ENCODE data around the gene HABP2. TPM values are rescaled to one million over a fixed set of nuclear protein-coding genes. Genes with fewer than 3 reads are reported as not detected.

The HABP2 gene
- total and polyA plus RNA-seq, 9 of the 15 experiments (the other 6 are each of a cell fraction or from before 2014, with no cell fraction given): 0.09 TPM; not detected in 8

DNA sequence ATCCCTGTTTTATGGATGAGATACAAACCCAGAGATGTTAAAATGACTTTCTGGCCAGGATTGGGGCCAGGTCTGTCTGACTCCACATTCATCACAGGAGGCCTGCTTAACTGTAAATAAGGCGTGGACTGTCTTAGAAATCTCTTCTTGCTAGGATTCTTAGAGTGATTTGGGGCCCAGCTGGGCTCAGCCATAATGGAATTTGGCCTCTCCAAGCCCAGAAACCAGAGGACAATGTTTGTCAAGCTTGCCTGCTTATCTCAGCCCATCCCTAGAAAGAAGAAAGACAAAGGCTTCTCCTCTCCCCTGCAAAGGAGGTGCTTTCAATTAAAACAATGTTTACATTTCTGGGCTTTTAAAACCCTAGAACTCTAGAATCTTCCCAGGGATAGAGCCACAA lies 2.9 kb downstream of the HABP2 start:
- ChIA-PET POLR2A (no interaction called here), CTCF (ENCODE audit: low intra/inter-chr PET ratio) (no interaction called here)
- WGBS (ENCODE audit: insufficient coverage, low coverage, missing lambda C conversion rate): 17% methylated on average over 1 of the region's 1 CpG
- no peak for DNase-seq (ENCODE audit: extremely low read depth in 1 of 4, low spot score in 3 of 4)
- BruUV-seq (replicated peaks): no TSS peak
- no peak overlapping the region for H3K9ac ChIP-seq (ENCODE audit: insufficient read depth in 1 of 2, low read depth in 2 of 2, low read length in 2 of 2)
- no peak for FAIRE-seq
- no peaks in the 10 kb centered on the region for H3K27me3 ChIP-seq (ENCODE audit: control insufficient read depth in 2 of 2, insufficient read depth in 2 of 2, low read length in 2 of 2)
- intact Hi-C loops (cut with micrococcal nuclease): no loop called here
- H3K27ac ChIP-seq (ENCODE audit: extremely low read depth, low read depth, low read length): no peak overlapping the region
- no peak for TF ChIP-seq HNRNPLL (IDR thresholded peaks at IDR 0.05; ENCODE audit: low read depth, low read length, poor library complexity, severe bottlenecking)
- no peak for TF ChIP-seq GATA2 (CRISPR knock-in tag; IDR thresholded peaks at IDR 0.05)
- TF ChIP-seq CCAR2 (IDR thresholded peaks at IDR 0.05; ENCODE audit: low read depth, low read length): no peak
- no peak for TF ChIP-seq PHTF2 (CRISPR knock-in tag; IDR thresholded peaks at IDR 0.05)
- TF ChIP-seq SMC3 (conservative IDR thresholded peaks at IDR 0.05; ENCODE audit: insufficient read depth, low read depth, low read length): no peak
- no peaks in the 10 kb centered on the region for H3K79me2 ChIP-seq (ENCODE audit: control insufficient read depth, insufficient read depth, low read length)
- in situ Hi-C loops (cut with MboI): no loop called here
- H3K4me1 ChIP-seq (replicated peaks in 1 of 2; ENCODE audit: control insufficient read depth in 2 of 2, insufficient read depth in 2 of 2, low read length in 2 of 2): peaks cover 0 to 13% of the 10 kb centered on the region in 2 experiments; a peak in 3 of 5 replicates
- H2AFZ ChIP-seq (ENCODE audit: low read depth, low read length): no peak overlapping the region
- H3K36me3 ChIP-seq (ENCODE audit: control insufficient read depth, insufficient read depth, low read length): no peaks in the 10 kb centered on the region
- H3K4me2 ChIP-seq (ENCODE audit: insufficient read depth, low read length): no peak overlapping the region
- no peaks in the 10 kb centered on the region for H3K9me3 ChIP-seq (replicated peaks; ENCODE audit: control insufficient read depth, insufficient read depth, low read depth, low read length)
- no peak for ATAC-seq
- no peaks in the 10 kb centered on the region for H4K20me1 ChIP-seq (replicated peaks; ENCODE audit: control insufficient read depth, insufficient read depth, low read length)
- H3K4me3 ChIP-seq: no peak overlapping the region
- no peaks in the 10 kb centered on the region for H3K9me1 ChIP-seq (ENCODE audit: control insufficient read depth, insufficient read depth, low read length)

DNA sequence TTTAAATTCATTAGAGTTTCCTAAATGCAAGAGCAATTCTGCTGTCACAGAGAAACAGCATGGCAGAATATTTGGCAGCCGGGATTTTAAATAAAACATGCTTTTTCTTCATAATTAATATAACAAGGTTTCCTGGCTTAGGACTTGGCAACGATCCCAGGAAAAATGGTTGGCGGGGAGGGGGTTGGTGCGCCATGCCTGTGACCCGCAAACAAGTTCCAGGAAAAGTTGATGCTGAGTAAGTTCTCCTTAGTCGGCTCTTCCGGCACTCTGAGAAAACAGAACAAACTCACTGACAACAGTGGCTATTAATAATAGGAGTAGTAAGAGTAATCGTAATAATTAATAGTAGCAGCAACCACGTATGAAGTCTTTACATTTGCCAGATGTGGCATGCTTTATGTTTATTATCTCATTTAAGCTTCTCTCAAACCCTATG lies 4.6 kb downstream of the HABP2 start:
- in situ Hi-C loops (cut with MboI) (no loop called here), intact Hi-C loops (cut with micrococcal nuclease) (no loop called here)
- WGBS (ENCODE audit: insufficient coverage, low coverage, missing lambda C conversion rate): 3% methylated on average over 9 of the region's 9 CpGs
- peak; percentile 15 to 52 (median 32) for DNase-seq (ENCODE audit: extremely low read depth in 1 of 4, low spot score in 3 of 4)
- H4K20me1 ChIP-seq (replicated peaks; ENCODE audit: control insufficient read depth, insufficient read depth, low read length): no peaks in the 10 kb centered on the region
- H3K4me1 ChIP-seq (replicated peaks in 1 of 2; ENCODE audit: control insufficient read depth in 2 of 2, insufficient read depth in 2 of 2, low read length in 2 of 2): peaks cover 0 to 13% of the 10 kb centered on the region in 2 experiments; a peak in 3 of 5 replicates
- no peak overlapping the region for H3K9ac ChIP-seq (ENCODE audit: insufficient read depth in 1 of 2, low read depth in 2 of 2, low read length in 2 of 2)
- FAIRE-seq: no peak
- no peaks in the 10 kb centered on the region for H3K79me2 ChIP-seq (ENCODE audit: control insufficient read depth, insufficient read depth, low read length)
- BruUV-seq (replicated peaks): no TSS peak
- POLR2A ChIA-PET: no interaction called here
- H3K4me2 ChIP-seq (ENCODE audit: insufficient read depth, low read length): peak overlapping the region; percentile 36; the same call in 1 of the 2 replicates
- H3K36me3 ChIP-seq (ENCODE audit: control insufficient read depth, insufficient read depth, low read length): no peaks in the 10 kb centered on the region
- peak; percentile 57; the same call in 1 of the 3 replicates for ATAC-seq
- H3K27ac ChIP-seq (ENCODE audit: extremely low read depth, low read depth, low read length): no peak overlapping the region; the same call in 2 of the 3 replicates
- no peaks in the 10 kb centered on the region for H3K9me1 ChIP-seq (ENCODE audit: control insufficient read depth, insufficient read depth, low read length)
- no peaks in the 10 kb centered on the region for H3K27me3 ChIP-seq (ENCODE audit: control insufficient read depth in 2 of 2, insufficient read depth in 2 of 2, low read length in 2 of 2)
- CTCF ChIA-PET (ENCODE audit: low intra/inter-chr PET ratio): no interaction called here
- no peak overlapping the region for H3K4me3 ChIP-seq
- peak overlapping the region; percentile 73 for H2AFZ ChIP-seq (ENCODE audit: low read depth, low read length)
- H3K9me3 ChIP-seq (replicated peaks; ENCODE audit: control insufficient read depth, insufficient read depth, low read depth, low read length): no peaks in the 10 kb centered on the region
- peak; percentile 28; the same call in 1 of the 2 replicates for TF ChIP-seq EP300 (IDR thresholded peaks at IDR 0.05; ENCODE audit: low read length)
- TF ChIP-seq JUND (IDR thresholded peaks at IDR 0.05; ENCODE audit: borderline replicate concordance, low read depth, low read length): 0 out of 2 replicates have a peak, but pooled peaks have one; percentile 29
- no peak; the same call in 2 of the 3 replicates for TF ChIP-seq JUND (tag; IDR thresholded peaks at IDR 0.05; ENCODE audit: borderline replicate concordance, low read depth, low read length)
- 0 out of 2 replicates have a peak, but pooled peaks have one; percentile 24 for TF ChIP-seq SMARCA4 (IDR thresholded peaks at IDR 0.05)
- TF ChIP-seq DACH1 (IDR thresholded peaks at IDR 0.05; ENCODE audit: partially characterized antibody): peak; percentile 20
- TF ChIP-seq, protein P1, sequence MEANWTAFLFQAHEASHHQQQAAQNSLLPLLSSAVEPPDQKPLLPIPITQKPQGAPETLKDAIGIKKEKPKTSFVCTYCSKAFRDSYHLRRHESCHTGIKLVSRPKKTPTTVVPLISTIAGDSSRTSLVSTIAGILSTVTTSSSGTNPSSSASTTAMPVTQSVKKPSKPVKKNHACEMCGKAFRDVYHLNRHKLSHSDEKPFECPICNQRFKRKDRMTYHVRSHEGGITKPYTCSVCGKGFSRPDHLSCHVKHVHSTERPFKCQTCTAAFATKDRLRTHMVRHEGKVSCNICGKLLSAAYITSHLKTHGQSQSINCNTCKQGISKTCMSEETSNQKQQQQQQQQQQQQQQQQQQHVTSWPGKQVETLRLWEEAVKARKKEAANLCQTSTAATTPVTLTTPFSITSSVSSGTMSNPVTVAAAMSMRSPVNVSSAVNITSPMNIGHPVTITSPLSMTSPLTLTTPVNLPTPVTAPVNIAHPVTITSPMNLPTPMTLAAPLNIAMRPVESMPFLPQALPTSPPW (CRISPR knock-in tag; IDR thresholded peaks at IDR 0.05): peak; percentile 20; the same call in 1 of the 2 replicates
- no peak for TF ChIP-seq NR2F6 (CRISPR knock-in tag; IDR thresholded peaks at IDR 0.05)
- TF ChIP-seq NFIC (IDR thresholded peaks at IDR 0.05): peak; percentile 81
- TF ChIP-seq RAD21 (CRISPR knock-in tag; conservative IDR thresholded peaks at IDR 0.05 in 1 of 2, IDR thresholded peaks at IDR 0.05 in 1 of 2): no peak
- no peak for TF ChIP-seq SRSF3 (IDR thresholded peaks at IDR 0.05; ENCODE audit: insufficient read depth, low read length)
